ENCODE measurements around the gene PRSS22. TPM values are rescaled to one million over a fixed set of nuclear protein-coding genes. Genes with fewer than 3 reads are reported as not detected.

The PRSS22 gene
- total and polyA plus RNA-seq, 4 donors = 11.5 to 34.1 (median 28.7) TPM

- no peak overlapping the region for H3K9ac ChIP-seq (ENCODE audit: insufficient read depth in 1 of 2, low read length in 2 of 2)
- 85 to 86% methylated on average over 3 of the region's 3 CpGs for WGBS, 2 donors
- no peak for DNase-seq
- H3K27me3 ChIP-seq (ENCODE audit: control insufficient read depth in 3 of 3, insufficient read depth in 3 of 3, low read length in 2 of 3) = peaks cover 0 to 2% (median 0%) of the 10 kb centered on the region in 3 donors
- H3K36me3 ChIP-seq (ENCODE audit: control insufficient read depth in 4 of 4, insufficient read depth in 4 of 4, low read length in 4 of 4) = no peaks in the 10 kb centered on the region
- H3K27ac ChIP-seq (ENCODE audit: low read depth in 1 of 2, low read length in 1 of 2) = no peak overlapping the region
- H3K9me3 ChIP-seq (ENCODE audit: control insufficient read depth in 4 of 4, insufficient read depth in 3 of 4, low read length in 3 of 4) = peaks cover 0 to 10% (median 3%) of the 10 kb centered on the region in 4 donors
- no peak for ATAC-seq (ENCODE audit: insufficient read depth, low FRiP score)
- no peaks in the 10 kb centered on the region for H3K4me1 ChIP-seq (ENCODE audit: control insufficient read depth in 5 of 5, insufficient read depth in 5 of 5, low read length in 5 of 5)
- TF ChIP-seq CTCF (IDR thresholded peaks at IDR 0.05; ENCODE audit: control extremely low read depth, extremely low read depth) = no peak
- no peak overlapping the region for H3K4me3 ChIP-seq
These were observed 54.3 kb downstream of the PRSS22 start for GRCh38 chr16:2803545-2804195.

Other genes starting within 250 kb of the PRSS22 start
- 10 to 100 TPM; 18.0 to 31.3 TPM for gene KCTD5, start 175.6 kb downstream of the PRSS22 start, total RNA-seq
- gene KCTD5, start 175.6 kb downstream of the PRSS22 start, polyA plus RNA-seq = 10 to 100 TPM; 17.1 to 31.8 TPM
- 1 to 10 TPM; 1.1 to 2.4 TPM for gene PRSS27, start 137.9 kb downstream of the PRSS22 start, total RNA-seq
- gene PRSS27, start 137.9 kb downstream of the PRSS22 start, polyA plus RNA-seq = 1 to 10 TPM; 1.8 to 2.5 TPM
- gene SRRM2, start 105.5 kb downstream of the PRSS22 start, total RNA-seq = 100 to 1,000 TPM; 316 to 541 TPM
- 100 to 1,000 TPM; 353 to 589 TPM for gene SRRM2, start 105.5 kb downstream of the PRSS22 start, polyA plus RNA-seq
- gene ELOB, start 80.9 kb downstream of the PRSS22 start, total RNA-seq = 100 to 1,000 TPM in 1 of 2 donors, 10 to 100 TPM in 1; 87.0 to 285 TPM
- gene ELOB, start 80.9 kb downstream of the PRSS22 start, polyA plus RNA-seq = 100 to 1,000 TPM; 408 to 740 TPM
- under 1 TPM in 1 of 2 donors, not detected in 1; 0.12 TPM for gene PRSS33, start 70.6 kb downstream of the PRSS22 start, total RNA-seq
- gene PRSS33, start 70.6 kb downstream of the PRSS22 start, polyA plus RNA-seq = under 1 TPM in 1 of 2 donors, not detected in 1; 0.08 TPM
- gene PRSS41, start 59.7 kb downstream of the PRSS22 start, total RNA-seq = not detected
- gene PRSS41, start 59.7 kb downstream of the PRSS22 start, polyA plus RNA-seq = not detected
- 1 to 10 TPM in 1 of 2 donors, not detected in 1; 7.9 TPM for gene PRSS21, start 40.9 kb downstream of the PRSS22 start, total RNA-seq
- gene PRSS21, start 40.9 kb downstream of the PRSS22 start, polyA plus RNA-seq = 1 to 10 TPM in 1 of 2 donors, under 1 TPM in 1; 0.77 to 4.2 TPM
- gene ZG16B, start 27.9 kb downstream of the PRSS22 start, total RNA-seq = 1 to 10 TPM; 4.7 to 6.1 TPM
- 1 to 10 TPM; 2.1 to 3.9 TPM for gene ZG16B, start 27.9 kb downstream of the PRSS22 start, polyA plus RNA-seq
- gene FLYWCH2, start 25.0 kb upstream of the PRSS22 start, total RNA-seq = 10 to 100 TPM; 26.7 to 38.0 TPM
- gene FLYWCH2, start 25.0 kb upstream of the PRSS22 start, polyA plus RNA-seq = 10 to 100 TPM; 40.4 to 40.6 TPM
- 10 to 100 TPM; 15.0 to 34.3 TPM for gene FLYWCH1, start 53.8 kb upstream of the PRSS22 start, total RNA-seq
- gene FLYWCH1, start 53.8 kb upstream of the PRSS22 start, polyA plus RNA-seq = 10 to 100 TPM; 13.3 to 27.7 TPM
- gene KREMEN2, start 106.1 kb upstream of the PRSS22 start, total RNA-seq = under 1 TPM in 1 of 2 donors, not detected in 1; 0.15 TPM
- gene KREMEN2, start 106.1 kb upstream of the PRSS22 start, polyA plus RNA-seq = under 1 TPM; 0.06 to 0.14 TPM
- gene PAQR4, start 111.2 kb upstream of the PRSS22 start, total RNA-seq = 10 to 100 TPM in 1 of 2 donors, 1 to 10 TPM in 1; 4.0 to 21.3 TPM
- gene PAQR4, start 111.2 kb upstream of the PRSS22 start, polyA plus RNA-seq = 10 to 100 TPM; 10.6 to 15.6 TPM
- gene PKMYT1, start 122.3 kb upstream of the PRSS22 start, total RNA-seq = 1 to 10 TPM; 2.9 to 5.9 TPM
- gene PKMYT1, start 122.3 kb upstream of the PRSS22 start, polyA plus RNA-seq = 1 to 10 TPM; 4.6 to 9.4 TPM
- 1 to 10 TPM; 1.5 to 5.3 TPM for gene CLDN9, start 154.8 kb upstream of the PRSS22 start, total RNA-seq
- gene CLDN9, start 154.8 kb upstream of the PRSS22 start, polyA plus RNA-seq = under 1 TPM; 0.91 to 0.98 TPM
- gene CLDN6, start 160.0 kb upstream of the PRSS22 start, total RNA-seq = 1 to 10 TPM in 1 of 2 donors, under 1 TPM in 1; 0.92 to 7.1 TPM
- under 1 TPM in 1 of 2 donors, not detected in 1; 0.10 TPM for gene CLDN6, start 160.0 kb upstream of the PRSS22 start, polyA plus RNA-seq
- gene TNFRSF12A, start 162.2 kb upstream of the PRSS22 start, total RNA-seq = 100 to 1,000 TPM in 1 of 2 donors, 10 to 100 TPM in 1; 19.1 to 107 TPM
- gene TNFRSF12A, start 162.2 kb upstream of the PRSS22 start, polyA plus RNA-seq = 100 to 1,000 TPM; 132 to 192 TPM
- 10 to 100 TPM; 10.9 to 51.1 TPM for gene HCFC1R1, start 165.8 kb upstream of the PRSS22 start, total RNA-seq
- gene HCFC1R1, start 165.8 kb upstream of the PRSS22 start, polyA plus RNA-seq = 100 to 1,000 TPM in 1 of 2 donors, 10 to 100 TPM in 1; 40.4 to 138 TPM
- 10 to 100 TPM; 12.7 to 39.9 TPM for gene THOC6, start 165.9 kb upstream of the PRSS22 start, total RNA-seq
- 10 to 100 TPM; 40.0 to 58.3 TPM for gene THOC6, start 165.9 kb upstream of the PRSS22 start, polyA plus RNA-seq
- 10 to 100 TPM; 15.9 to 24.4 TPM for gene BICDL2, start 178.8 kb upstream of the PRSS22 start, total RNA-seq
- 10 to 100 TPM; 12.7 to 17.1 TPM for gene BICDL2, start 178.8 kb upstream of the PRSS22 start, polyA plus RNA-seq
- 10 to 100 TPM in 1 of 2 donors, 1 to 10 TPM in 1; 4.2 to 34.9 TPM for gene MMP25, start 188.4 kb upstream of the PRSS22 start, total RNA-seq
- 10 to 100 TPM in 1 of 2 donors, 1 to 10 TPM in 1; 6.2 to 94.4 TPM for gene MMP25, start 188.4 kb upstream of the PRSS22 start, polyA plus RNA-seq
- gene IL32, start 207.5 kb upstream of the PRSS22 start, total RNA-seq = 100 to 1,000 TPM in 1 of 2 donors, 10 to 100 TPM in 1; 83.7 to 153 TPM
- 100 to 1,000 TPM; 247 to 275 TPM for gene IL32, start 207.5 kb upstream of the PRSS22 start, polyA plus RNA-seq
- gene ZSCAN10, start 241.1 kb upstream of the PRSS22 start, total RNA-seq = under 1 TPM in 1 of 2 donors, not detected in 1; 0.21 TPM
- under 1 TPM in 1 of 2 donors, not detected in 1; 0.02 TPM for gene ZSCAN10, start 241.1 kb upstream of the PRSS22 start, polyA plus RNA-seq

Measured in lung (tissue), 12 donors.